Ishikawa (cell line): ENCODE measurements around the gene HLA-DOA.

Experiments used
- CEBPB ChIP-seq: IDR thresholded peaks from 2 replicates; pipeline ENCODE4 v1.6.1; 2012
- EGR1 ChIP-seq: IDR thresholded peaks from 2 replicates; pipeline ENCODE4 v1.6.1; 2012
- EP300 ChIP-seq: IDR thresholded peaks from 2 replicates; pipeline ENCODE4 v1.6.1; 2012; ENCODE audit warnings: borderline replicate concordance
- FOXM1 ChIP-seq: IDR thresholded peaks from 2 replicates; pipeline ENCODE4 v1.6.1; 2012; ENCODE audit warnings: low read depth, borderline replicate concordance
- MAX ChIP-seq: IDR thresholded peaks from 2 replicates; pipeline ENCODE4 v1.6.1; 2012
- NFIC ChIP-seq: IDR thresholded peaks from 2 replicates; pipeline ENCODE4 v1.6.1; 2012
- RAD21 ChIP-seq: IDR thresholded peaks from 2 replicates; pipeline ENCODE4 v1.6.1; 2012; ENCODE audit warnings: low read depth
- REST ChIP-seq: IDR thresholded peaks from 2 replicates; pipeline ENCODE4 v1.6.1; 2012; ENCODE audit warnings: low read depth, mild to moderate bottlenecking
- TAF1 ChIP-seq: IDR thresholded peaks from 2 replicates; pipeline ENCODE4 v1.6.1; 2012; ENCODE audit warnings: low read depth, mild to moderate bottlenecking
- YY1 ChIP-seq: IDR thresholded peaks from 2 replicates; pipeline ENCODE4 v1.6.1; 2012; ENCODE audit warnings: low read depth
- ZBTB7A ChIP-seq: IDR thresholded peaks from 2 replicates; pipeline ENCODE4 v1.6.1; 2012; ENCODE audit warnings: low read depth

GRCh38 chr6:32972353-32973143, 36.8 kb downstream of the HLA-DOA start:
- TF ChIP-seq FOXM1 (no peak), TAF1 (peak; percentile 65; the same call in 1 of the 2 replicates), EP300 (no peak), MAX (no peak), REST (no peak), YY1 (peak; percentile 78), ZBTB7A (peak; percentile 85; the same call in 1 of the 2 replicates), NFIC (no peak), RAD21 (no peak), CEBPB (no peak), EGR1 (peak; percentile 6)
